Measurements from ENCODE around the gene ANAPC16.
"Not testable (repeated sequence)": the region's sequence is repeated elsewhere in the genome, so short reads cannot be mapped to it uniquely, and the experiment has no call there.

ANAPC16 gene

GRCh38 chr10:72267819-72268399 is 52.1 kb downstream of the ANAPC16 start:
- H3K4me3 ChIP-seq (ENCODE audit: low read depth, low read length): no peak overlapping the region
- DNase-seq (ENCODE audit: low read depth): no peak
- no peak for TF ChIP-seq CTCF (IDR thresholded peaks at IDR 0.05; ENCODE audit: insufficient read depth, low read depth, low read length, missing control alignments)

- not testable (repeated sequence) for H3K4me3 ChIP-seq (ENCODE audit: low read depth, low read length); DNase-seq (ENCODE audit: low read depth)
These were observed 52.8 kb downstream of the ANAPC16 start for GRCh38 chr10:72268475-72269200.

GRCh38 chr10:72270607-72271281 is 54.9 kb downstream of the ANAPC16 start:
- DNase-seq (ENCODE audit: low read depth): no peak
- no peak overlapping the region for H3K4me3 ChIP-seq (ENCODE audit: low read depth, low read length)
- no peak for TF ChIP-seq CTCF (IDR thresholded peaks at IDR 0.05; ENCODE audit: insufficient read depth, low read depth, low read length, missing control alignments)

DNA sequence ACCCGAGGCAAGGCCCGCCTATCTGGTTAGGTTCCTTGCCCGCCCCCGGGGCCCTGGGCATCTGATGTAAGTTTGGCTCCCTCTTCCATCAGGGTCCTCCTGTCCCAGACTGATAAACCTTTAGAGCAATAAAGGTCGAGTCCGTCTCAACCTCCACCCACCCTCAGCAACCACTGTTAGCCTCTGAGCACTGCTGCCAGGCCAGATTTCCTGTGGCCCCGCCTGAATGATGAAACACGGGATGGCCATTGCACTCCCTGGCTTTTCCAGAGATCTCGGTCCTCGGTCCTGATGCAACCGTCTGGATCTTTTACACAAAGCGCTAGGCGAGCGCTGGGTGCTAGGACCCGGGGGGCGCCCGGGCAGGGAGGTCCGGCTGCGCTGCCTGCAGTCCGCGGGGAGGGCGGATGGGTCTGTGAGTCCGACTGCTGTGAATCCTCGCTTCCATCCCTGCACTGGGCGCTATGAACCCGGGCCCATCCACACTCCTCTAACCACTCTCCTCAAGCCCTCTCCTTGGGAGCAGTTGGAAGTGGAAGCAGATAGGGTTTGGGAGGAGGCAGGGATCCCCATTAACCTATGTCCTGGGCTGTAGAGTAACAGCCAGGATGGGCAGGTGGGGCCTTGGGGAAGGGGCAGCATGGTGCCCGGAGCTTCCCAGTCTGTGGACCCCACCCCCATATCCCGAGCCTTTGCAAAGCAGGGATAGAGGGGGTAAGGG is 57.0 kb downstream of the ANAPC16 start:
- TF ChIP-seq CTCF (IDR thresholded peaks at IDR 0.05; ENCODE audit: insufficient read depth, low read depth, low read length, missing control alignments): no peak
- peak overlapping the region; percentile 93 for H3K4me3 ChIP-seq (ENCODE audit: low read depth, low read length)
- DNase-seq (ENCODE audit: low read depth): peak; percentile 88

DNA sequence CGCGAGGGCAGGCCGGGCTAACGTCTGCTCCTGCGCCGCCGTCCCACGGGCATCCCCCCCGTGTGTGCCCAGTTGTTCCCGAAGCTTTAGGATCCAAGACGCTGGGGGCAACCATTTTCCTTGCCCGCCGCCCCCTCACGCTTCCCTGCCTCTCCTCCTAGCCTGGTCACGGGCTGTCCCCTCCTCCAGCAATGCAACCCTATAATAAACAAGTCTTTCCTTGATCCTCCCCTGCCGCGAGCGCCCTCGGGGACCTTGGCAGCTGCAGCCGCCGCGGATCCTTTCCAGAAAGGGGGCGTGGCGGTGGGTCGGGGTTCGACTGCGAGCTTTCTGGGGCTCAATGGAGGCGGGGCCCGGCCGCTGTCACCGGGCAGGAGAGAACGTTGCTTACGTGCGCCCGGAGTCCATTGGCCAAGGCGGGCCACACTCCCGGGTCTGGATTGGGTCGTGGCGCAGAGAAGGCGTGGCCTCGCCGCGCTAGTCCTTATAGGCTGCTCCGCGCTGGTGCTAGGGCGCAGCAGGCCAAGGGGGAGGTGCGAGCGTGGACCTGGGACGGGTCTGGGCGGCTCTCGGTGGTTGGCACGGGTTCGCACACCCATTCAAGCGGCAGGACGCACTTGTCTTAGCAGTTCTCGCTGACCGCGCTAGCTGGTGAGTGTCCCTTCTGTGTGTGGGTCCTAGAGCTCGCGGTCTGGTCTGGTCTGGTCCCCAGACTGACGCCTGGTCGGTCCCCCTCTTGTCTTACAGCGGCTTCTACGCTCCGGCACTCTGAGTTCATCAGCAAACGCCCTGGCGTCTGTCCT is 57.8 kb downstream of the ANAPC16 start, which contains the start of gene DDIT4:
DDIT4 (plus strand) TSS at position 515 of the 803 bp plus-strand sequence. CDS start 293 bp downstream, outside the sequence.
- peak; percentile 100 for DNase-seq (ENCODE audit: low read depth)
- no peak for TF ChIP-seq CTCF (IDR thresholded peaks at IDR 0.05; ENCODE audit: insufficient read depth, low read depth, low read length, missing control alignments)
- peak within 1 kb of the TSS; percentile 93 for H3K4me3 ChIP-seq (ENCODE audit: low read depth, low read length)

- no peak for TF ChIP-seq CTCF (IDR thresholded peaks at IDR 0.05; ENCODE audit: insufficient read depth, low read depth, low read length, missing control alignments)
- no peak for DNase-seq (ENCODE audit: low read depth)
- H3K4me3 ChIP-seq (ENCODE audit: low read depth, low read length): peak overlapping the region; percentile 93
These were observed 58.5 kb downstream of the ANAPC16 start for GRCh38 chr10:72274213-72274729.

All from GM12865 (cell line).